ENCODE measurements around the gene ZNF580. TPM values are rescaled to one million over a fixed set of nuclear protein-coding genes. Genes with fewer than 3 reads are reported as not detected.

ZNF580 gene
- total RNA-seq, 1 donor from 2014 or later: 2.0 TPM

GRCh38 chr19:55645512-55645881, 4.7 kb downstream of the ZNF580 start:
- no peak for DNase-seq (ENCODE audit: low read depth in 2 of 2)

GRCh38 chr19:55646889-55647731, 6.3 kb downstream of the ZNF580 start:
- DNase-seq (ENCODE audit: low read depth in 2 of 2): no peak

GRCh38 chr19:55647732-55648584, 7.2 kb downstream of the ZNF580 start, which contains the start of gene CCDC106:
CCDC106 (plus strand) TSS chr19:55648212; CDS start chr19:55649047, 835 bp downstream.
- DNase-seq (ENCODE audit: low read depth in 2 of 2): peak; percentile 70 to 79

- DNase-seq (ENCODE audit: low read depth in 2 of 2): no peak
Measured at GRCh38 chr19:55648585-55649267, 7.9 kb downstream of the ZNF580 start.

- no peak for DNase-seq (ENCODE audit: low read depth in 2 of 2)
Measured at GRCh38 chr19:55649268-55650125, 8.7 kb downstream of the ZNF580 start.

- DNase-seq (ENCODE audit: low read depth in 2 of 2): no peak
Measured at GRCh38 chr19:55650126-55650557, 9.3 kb downstream of the ZNF580 start.

GRCh38 chr19:55650602-55651230, 9.9 kb downstream of the ZNF580 start:
- no peak for DNase-seq (ENCODE audit: low read depth in 2 of 2)

- no peak for DNase-seq (ENCODE audit: low read depth in 2 of 2)
Measured at GRCh38 chr19:55651236-55651635, 10.4 kb downstream of the ZNF580 start.

- no peak for DNase-seq (ENCODE audit: low read depth in 2 of 2)
Measured at GRCh38 chr19:55652311-55653128, 11.7 kb downstream of the ZNF580 start.

GRCh38 chr19:55653651-55654322, 13.0 kb downstream of the ZNF580 start:
- DNase-seq (ENCODE audit: low read depth in 2 of 2): peak; percentile 99

- DNase-seq (ENCODE audit: low read depth in 2 of 2): peak; percentile 99 to 100
Measured at GRCh38 chr19:55654323-55654867, 13.6 kb downstream of the ZNF580 start.

GRCh38 chr19:55654868-55655647, 14.3 kb downstream of the ZNF580 start, which contains the start of gene U2AF2:
U2AF2 (plus strand) TSS chr19:55655035; CDS start chr19:55655105, 70 bp downstream.
- DNase-seq (ENCODE audit: low read depth in 2 of 2): peak; percentile 94 to 97

- DNase-seq (ENCODE audit: low read depth in 2 of 2): no peak
Measured at GRCh38 chr19:55655648-55656040, 14.8 kb downstream of the ZNF580 start.

GRCh38 chr19:55656552-55656951, 15.8 kb downstream of the ZNF580 start:
- no peak for DNase-seq (ENCODE audit: low read depth in 2 of 2)

GRCh38 chr19:55656988-55657747, 16.4 kb downstream of the ZNF580 start:
- DNase-seq (ENCODE audit: low read depth in 2 of 2): peak in 1 of 2 donors; percentile 23

GRCh38 chr19:55658846-55659459, 18.2 kb downstream of the ZNF580 start:
- DNase-seq (ENCODE audit: low read depth in 2 of 2): no peak

Data from lung microvascular endothelial cell (primary cell).